ENCODE data around the gene ARHGAP26.
A peak's percentile ranks its signal among the peaks of the same experiment; 100 is the strongest.

Gene ARHGAP26

GRCh38 chr5:143002459-143003327, 232.5 kb downstream of the ARHGAP26 start:
- DNase-seq: peak; percentile 81

- no peak for DNase-seq
Measured at GRCh38 chr5:143003328-143003636, 233.1 kb downstream of the ARHGAP26 start.

GRCh38 chr5:143004361-143005145, 234.4 kb downstream of the ARHGAP26 start:
- DNase-seq: no peak

GRCh38 chr5:143006501-143006900, 236.3 kb downstream of the ARHGAP26 start:
- DNase-seq: no peak

- no peak for DNase-seq
Measured at GRCh38 chr5:143008032-143008431, 237.9 kb downstream of the ARHGAP26 start.

GRCh38 chr5:143008809-143009521, 238.8 kb downstream of the ARHGAP26 start:
- DNase-seq: peak; percentile 67

- DNase-seq: no peak
Measured at GRCh38 chr5:143010351-143010750, 240.2 kb downstream of the ARHGAP26 start.

GRCh38 chr5:143011585-143011984, 241.4 kb downstream of the ARHGAP26 start:
- no peak for DNase-seq

GRCh38 chr5:143013176-143013891, 243.2 kb downstream of the ARHGAP26 start:
- DNase-seq: no peak

- DNase-seq: no peak
Measured at GRCh38 chr5:143014017-143014651, 244.0 kb downstream of the ARHGAP26 start.

GRCh38 chr5:143016777-143017516, 246.8 kb downstream of the ARHGAP26 start:
- DNase-seq: peak; percentile 11

GRCh38 chr5:143017541-143017940, 247.4 kb downstream of the ARHGAP26 start:
- DNase-seq: no peak

GRCh38 chr5:143017992-143018391, 247.8 kb downstream of the ARHGAP26 start:
- DNase-seq: no peak

GRCh38 chr5:143019157-143019556, 249.0 kb downstream of the ARHGAP26 start:
- no peak for DNase-seq

- no peak for DNase-seq
Measured at GRCh38 chr5:143019614-143020515, 249.7 kb downstream of the ARHGAP26 start.

GRCh38 chr5:143021595-143021994, 251.4 kb downstream of the ARHGAP26 start:
- DNase-seq: no peak

- no peak for DNase-seq
Measured at GRCh38 chr5:143023411-143024096, 253.4 kb downstream of the ARHGAP26 start.

- DNase-seq: no peak
Measured at GRCh38 chr5:143024228-143024920, 254.2 kb downstream of the ARHGAP26 start.

- DNase-seq: no peak
Measured at GRCh38 chr5:143025376-143025775, 255.2 kb downstream of the ARHGAP26 start.

Data from NK-92 treated with Interleukin-12 subunit alpha and Interleukin-12 subunit beta, amount 100 ng/mL, for 24 hours (cell line).